ENCODE measurements around the gene PAX6. TPM values are rescaled to one million over a fixed set of nuclear protein-coding genes. Genes with fewer than 3 reads are reported as not detected.

PAX6 gene
- total RNA-seq, 1 donor from 2014 or later: 18.9 TPM

DNA sequence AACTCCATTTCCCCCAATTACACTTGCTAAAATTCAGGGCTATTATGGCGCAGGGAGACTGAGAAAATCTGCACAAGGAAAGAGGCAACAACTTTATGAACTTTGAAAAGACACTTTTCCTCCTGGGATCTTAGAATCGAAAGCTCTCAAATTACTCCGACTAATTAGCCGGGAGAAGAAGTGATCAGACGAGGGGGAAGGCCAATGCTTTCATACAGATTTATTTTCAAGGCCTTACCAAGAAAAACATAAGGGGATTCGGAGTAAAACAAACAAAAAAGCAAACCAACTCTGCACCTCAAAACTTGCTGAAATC is 1.6 kb downstream of the PAX6 start:
- Mint-ChIP-seq H3K4me3 (peak overlapping the region; percentile 83), H3K36me3 (peaks cover 7% of the 10 kb centered on the region), H3K9me3 (no peaks in the 10 kb centered on the region), H3K27ac (peak overlapping the region; percentile 61), H3K27me3 (peaks cover 83% of the 10 kb centered on the region), H3K4me1 (ENCODE audit: unreplicated experiment) (peaks cover 28% of the 10 kb centered on the region)
- TF ChIP-seq, protein P1, sequence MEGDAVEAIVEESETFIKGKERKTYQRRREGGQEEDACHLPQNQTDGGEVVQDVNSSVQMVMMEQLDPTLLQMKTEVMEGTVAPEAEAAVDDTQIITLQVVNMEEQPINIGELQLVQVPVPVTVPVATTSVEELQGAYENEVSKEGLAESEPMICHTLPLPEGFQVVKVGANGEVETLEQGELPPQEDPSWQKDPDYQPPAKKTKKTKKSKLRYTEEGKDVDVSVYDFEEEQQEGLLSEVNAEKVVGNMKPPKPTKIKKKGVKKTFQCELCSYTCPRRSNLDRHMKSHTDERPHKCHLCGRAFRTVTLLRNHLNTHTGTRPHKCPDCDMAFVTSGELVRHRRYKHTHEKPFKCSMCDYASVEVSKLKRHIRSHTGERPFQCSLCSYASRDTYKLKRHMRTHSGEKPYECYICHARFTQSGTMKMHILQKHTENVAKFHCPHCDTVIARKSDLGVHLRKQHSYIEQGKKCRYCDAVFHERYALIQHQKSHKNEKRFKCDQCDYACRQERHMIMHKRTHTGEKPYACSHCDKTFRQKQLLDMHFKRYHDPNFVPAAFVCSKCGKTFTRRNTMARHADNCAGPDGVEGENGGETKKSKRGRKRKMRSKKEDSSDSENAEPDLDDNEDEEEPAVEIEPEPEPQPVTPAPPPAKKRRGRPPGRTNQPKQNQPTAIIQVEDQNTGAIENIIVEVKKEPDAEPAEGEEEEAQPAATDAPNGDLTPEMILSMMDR (conservative IDR thresholded peaks at IDR 0.05): no peak
- no peak for DNase-seq (ENCODE audit: extremely low spot score, unreplicated experiment)

DNA sequence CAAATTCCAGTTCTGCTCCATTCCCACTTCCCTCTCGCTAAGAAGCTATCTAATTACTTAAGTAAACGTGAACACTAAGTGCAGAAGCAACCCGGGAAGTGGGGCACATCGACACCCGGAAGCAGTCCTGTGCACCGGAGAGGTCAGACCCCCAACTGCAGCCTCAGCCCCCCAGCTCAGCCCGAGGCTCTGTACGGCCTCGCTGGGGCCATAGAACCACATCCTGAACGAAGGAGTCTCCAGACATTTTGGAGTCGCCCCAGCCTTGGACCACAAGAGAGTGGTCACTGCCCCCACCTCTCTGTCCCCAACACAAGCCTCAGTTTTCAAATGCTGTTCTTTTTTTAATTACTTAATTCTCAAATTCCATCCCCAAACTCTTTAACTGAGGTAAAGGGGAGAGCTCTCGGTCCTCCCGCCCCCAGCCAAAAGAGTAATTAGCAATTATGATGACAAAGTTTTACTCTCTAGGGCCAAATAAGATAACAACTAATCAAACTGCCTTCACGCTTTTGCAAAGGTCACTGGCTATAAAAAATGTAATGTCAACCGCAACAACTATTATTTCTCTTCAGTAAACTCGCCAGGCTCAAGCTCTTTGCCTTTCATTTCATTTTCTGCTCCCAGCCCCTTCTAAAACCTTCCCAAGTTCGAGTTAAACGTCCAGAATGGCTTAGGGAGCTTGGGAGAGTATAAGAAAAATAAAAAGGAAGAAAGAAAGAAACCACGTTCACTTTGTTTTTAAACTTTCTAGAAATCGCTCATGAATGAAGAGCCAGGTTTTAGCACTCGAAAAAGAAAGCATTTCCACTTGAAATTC is 2.2 kb downstream of the PAX6 start:
- Mint-ChIP-seq H3K4me3 (peak overlapping the region; percentile 83), H3K27ac (peak overlapping the region; percentile 61)

DNA sequence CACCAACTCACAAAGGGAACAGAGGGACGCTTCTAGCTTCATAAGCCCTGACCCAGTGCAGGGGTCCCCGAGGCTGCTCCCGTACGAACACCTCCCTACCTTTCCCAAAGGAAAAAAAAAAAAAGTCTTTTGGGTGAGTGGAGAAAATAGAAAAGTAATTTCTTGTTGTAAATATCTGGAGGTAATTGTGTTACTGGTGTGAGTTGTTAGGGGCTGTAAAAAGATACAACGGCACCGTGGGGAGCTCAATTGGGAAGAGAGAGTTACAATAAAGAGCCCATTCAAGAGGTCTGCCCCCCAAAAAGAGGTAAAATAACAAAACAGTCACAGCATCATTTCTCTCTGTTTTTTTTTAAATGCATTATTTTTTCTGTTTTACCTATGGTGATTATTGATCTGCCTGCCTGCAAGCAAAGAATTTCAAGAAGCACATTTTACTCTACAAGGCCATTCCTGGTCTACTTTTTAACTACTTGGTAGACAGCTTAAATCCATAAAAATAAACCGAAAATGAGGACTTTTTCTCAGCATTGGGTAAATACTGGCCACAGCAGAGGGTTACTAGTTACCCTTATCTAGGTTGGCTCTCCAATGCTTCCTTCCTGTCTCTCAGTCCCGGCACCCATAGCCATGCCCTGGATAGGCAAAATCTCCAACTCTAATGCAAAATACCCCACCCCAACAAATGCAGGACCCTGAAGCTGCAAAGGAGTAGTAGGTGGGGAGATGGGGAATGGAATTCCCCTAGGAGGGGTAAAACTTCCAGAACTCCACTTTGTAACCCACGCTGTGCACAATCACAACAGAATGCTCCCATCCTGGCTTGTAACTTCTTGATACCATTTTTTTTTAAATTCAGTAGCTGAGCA is 3.1 kb downstream of the PAX6 start:
- Mint-ChIP-seq H3K36me3 (peaks cover 7% of the 10 kb centered on the region), H3K27ac (peak overlapping the region; percentile 1), H3K4me1 (ENCODE audit: unreplicated experiment) (peaks cover 33% of the 10 kb centered on the region), H3K9me3 (no peaks in the 10 kb centered on the region), H3K27me3 (peaks cover 87% of the 10 kb centered on the region), H3K4me3 (peak overlapping the region; percentile 83)
- no peak for DNase-seq (ENCODE audit: extremely low spot score, unreplicated experiment)
- TF ChIP-seq, protein P1 (conservative IDR thresholded peaks at IDR 0.05): no peak

More for the DNA sequence above, 2.2 kb downstream of the PAX6 start:
- peaks cover 33% of the 10 kb centered on the region for H3K4me1 Mint-ChIP-seq (ENCODE audit: unreplicated experiment)
- TF ChIP-seq, protein P1 (conservative IDR thresholded peaks at IDR 0.05): no peak
- H3K9me3 Mint-ChIP-seq: no peaks in the 10 kb centered on the region
- no peak for DNase-seq (ENCODE audit: extremely low spot score, unreplicated experiment)
- H3K27me3 Mint-ChIP-seq: peaks cover 85% of the 10 kb centered on the region
- H3K36me3 Mint-ChIP-seq: peaks cover 7% of the 10 kb centered on the region

DNA sequence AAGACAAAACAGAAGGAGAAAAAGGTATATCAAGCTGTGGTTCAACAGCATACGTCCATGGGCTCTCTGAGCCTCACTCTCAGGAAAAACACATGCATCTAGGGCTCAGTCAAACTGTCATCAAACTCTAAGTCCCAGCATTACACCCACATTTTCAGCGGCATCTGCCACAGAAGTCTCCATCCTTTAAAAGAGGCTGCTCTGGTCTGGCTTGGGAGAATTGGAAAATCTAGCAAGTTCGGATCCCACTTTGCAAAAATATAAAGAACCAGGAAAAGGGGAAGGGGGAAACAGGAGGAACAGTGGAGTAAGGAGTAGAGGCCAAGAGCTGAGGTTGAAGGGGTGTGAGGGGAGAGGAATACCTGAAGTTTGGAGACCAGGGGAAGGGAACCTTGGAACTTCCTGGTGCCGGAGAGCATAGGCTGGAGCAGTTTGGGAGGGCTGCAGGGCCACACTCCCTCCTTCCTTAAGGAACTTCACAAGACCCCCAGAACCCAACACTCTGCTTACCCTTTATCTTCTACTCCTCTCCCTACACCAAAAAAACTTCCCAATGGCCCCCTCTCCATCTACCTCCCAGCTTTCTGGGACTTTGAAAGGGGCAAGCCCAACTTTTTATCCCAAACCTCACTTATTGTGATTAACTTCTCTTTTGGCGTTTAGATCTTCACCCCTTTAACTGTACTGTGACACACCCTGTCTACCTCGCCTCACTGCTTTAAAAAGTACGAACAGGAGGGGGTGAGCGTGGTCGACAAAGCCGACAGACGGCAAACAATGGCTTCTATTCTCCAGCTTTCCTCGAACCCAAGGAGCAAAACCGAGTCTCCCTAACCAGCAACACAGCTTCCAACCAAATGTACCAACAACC is 4.0 kb downstream of the PAX6 start:
- Mint-ChIP-seq H3K4me3 (peak overlapping the region; percentile 83), H3K27me3 (peaks cover 90% of the 10 kb centered on the region), H3K4me1 (ENCODE audit: unreplicated experiment) (peaks cover 30% of the 10 kb centered on the region), H3K9me3 (no peaks in the 10 kb centered on the region), H3K27ac (peak overlapping the region; percentile 42), H3K36me3 (peaks cover 7% of the 10 kb centered on the region)
- TF ChIP-seq, protein P1 (conservative IDR thresholded peaks at IDR 0.05): no peak
- DNase-seq (ENCODE audit: extremely low spot score, unreplicated experiment): no peak

Data from type B pancreatic cell (in vitro differentiated cells).